GM12892 (cell line): ENCODE data around the gene APPBP2.

Source experiments
- POLR2A ChIP-seq: IDR thresholded peaks from 2 replicates; pipeline ENCODE4 v1.6.1; 2011; ENCODE audit warnings: low read depth, low read length, control low read depth
- POLR2AphosphoS5 ChIP-seq: IDR thresholded peaks from 2 replicates; pipeline ENCODE4 v1.6.1; 2011; ENCODE audit warnings: low read depth, low read length, control low read depth
- TAF1 ChIP-seq: IDR thresholded peaks from 2 replicates; pipeline ENCODE4 v1.6.1; 2011; ENCODE audit warnings: low read depth, mild to moderate bottlenecking, control low read depth, low read length, borderline replicate concordance

DNA sequence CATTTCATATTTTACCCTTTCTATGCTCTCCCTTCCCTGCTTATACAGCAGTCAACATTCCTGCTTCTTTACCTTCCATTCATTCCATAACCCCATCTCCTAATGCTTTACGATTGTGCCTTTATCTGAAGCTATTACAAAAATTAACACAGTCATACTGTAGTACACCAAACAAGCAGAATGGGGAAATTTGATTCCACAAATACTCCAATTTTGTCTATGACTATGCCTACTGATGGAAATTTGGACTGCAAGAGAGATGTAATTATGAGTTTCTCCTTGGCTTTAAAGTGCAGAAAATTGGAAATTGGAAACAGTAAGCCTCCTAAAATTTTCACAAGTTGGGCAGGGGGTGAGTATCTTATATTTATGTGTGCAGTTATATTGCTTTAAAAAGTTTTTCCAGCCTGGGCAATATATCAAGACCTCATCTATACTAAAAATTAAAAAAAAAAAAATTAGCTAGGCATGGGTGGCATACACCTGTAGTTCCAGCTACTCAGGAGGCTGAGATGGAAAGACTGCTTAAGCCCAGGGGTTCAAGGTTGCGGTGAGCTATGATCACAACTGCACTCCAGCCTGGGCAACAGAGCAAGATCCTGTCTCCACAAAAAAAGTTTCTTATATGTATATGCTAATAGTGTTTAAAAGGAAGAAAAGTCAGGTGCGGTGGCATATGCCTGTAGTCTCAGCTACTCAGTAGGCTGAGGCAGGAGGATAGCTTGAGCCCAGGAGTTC is 3.0 kb downstream of the APPBP2 start:
- no peak for TF ChIP-seq POLR2A
- no peak for TF ChIP-seq POLR2AphosphoS5
- no peak for TF ChIP-seq TAF1
